ENCODE results near the gene PSMB5.

The PSMB5 gene

GRCh38 chr14:23062002-23062401 is 27.3 kb upstream of the PSMB5 start:
- DNase-seq, result peak; percentile 95
- in situ Hi-C loops (cut with HindIII; ENCODE audit: low pct_ligation_motif_present, low pct_unique_long_range_greater_than_20kb, low sequenced_read_pairs), result no loop called here

GRCh38 chr14:23060536-23061260 is 26.0 kb upstream of the PSMB5 start:
- in situ Hi-C loops (cut with HindIII; ENCODE audit: low pct_ligation_motif_present, low pct_unique_long_range_greater_than_20kb, low sequenced_read_pairs), result no loop called here

GRCh38 chr14:23058654-23059504 is 24.2 kb upstream of the PSMB5 start:
- in situ Hi-C loops (cut with HindIII; ENCODE audit: low pct_ligation_motif_present, low pct_unique_long_range_greater_than_20kb, low sequenced_read_pairs), result no loop called here
- no peak for DNase-seq

More at GRCh38 chr14:23060536-23061260, 26.0 kb upstream of the PSMB5 start:
- no peak for DNase-seq

GRCh38 chr14:23057757-23058653 is 23.3 kb upstream of the PSMB5 start:
- DNase-seq, result peak; percentile 83
- in situ Hi-C loops (cut with HindIII; ENCODE audit: low pct_ligation_motif_present, low pct_unique_long_range_greater_than_20kb, low sequenced_read_pairs), result no loop called here

- DNase-seq, result peak; percentile 77
- in situ Hi-C loops (cut with HindIII; ENCODE audit: low pct_ligation_motif_present, low pct_unique_long_range_greater_than_20kb, low sequenced_read_pairs), result no loop called here
Observed at GRCh38 chr14:23056956-23057756, 22.5 kb upstream of the PSMB5 start, which contains the start of gene CDH24. TSS of gene CDH24 (minus strand) at chr14:23057520. CDS start at chr14:23055733, 1,787 bp downstream.

GRCh38 chr14:23056145-23056955 is 21.6 kb upstream of the PSMB5 start:
- in situ Hi-C loops (cut with HindIII; ENCODE audit: low pct_ligation_motif_present, low pct_unique_long_range_greater_than_20kb, low sequenced_read_pairs), result no loop called here
- DNase-seq, result peak; percentile 70

- in situ Hi-C loops (cut with HindIII; ENCODE audit: low pct_ligation_motif_present, low pct_unique_long_range_greater_than_20kb, low sequenced_read_pairs), result no loop called here
Observed at GRCh38 chr14:23055621-23056144, 21.0 kb upstream of the PSMB5 start.

GRCh38 chr14:23055147-23055550 is 20.4 kb upstream of the PSMB5 start:
- no peak for DNase-seq
- in situ Hi-C loops (cut with HindIII; ENCODE audit: low pct_ligation_motif_present, low pct_unique_long_range_greater_than_20kb, low sequenced_read_pairs), result no loop called here

More at GRCh38 chr14:23055621-23056144, 21.0 kb upstream of the PSMB5 start:
- no peak for DNase-seq

GRCh38 chr14:23054000-23054811 is 19.5 kb upstream of the PSMB5 start:
- no peak for DNase-seq
- in situ Hi-C loops (cut with HindIII; ENCODE audit: low pct_ligation_motif_present, low pct_unique_long_range_greater_than_20kb, low sequenced_read_pairs), result no loop called here

- in situ Hi-C loops (cut with HindIII; ENCODE audit: low pct_ligation_motif_present, low pct_unique_long_range_greater_than_20kb, low sequenced_read_pairs), result no loop called here
- DNase-seq, result no peak
Observed at GRCh38 chr14:23053426-23053825, 18.7 kb upstream of the PSMB5 start.

GRCh38 chr14:23052671-23053070 is 18.0 kb upstream of the PSMB5 start:
- in situ Hi-C loops (cut with HindIII; ENCODE audit: low pct_ligation_motif_present, low pct_unique_long_range_greater_than_20kb, low sequenced_read_pairs), result no loop called here
- no peak for DNase-seq

- in situ Hi-C loops (cut with HindIII; ENCODE audit: low pct_ligation_motif_present, low pct_unique_long_range_greater_than_20kb, low sequenced_read_pairs), result no loop called here
- DNase-seq, result no peak
Observed at GRCh38 chr14:23052182-23052623, 17.5 kb upstream of the PSMB5 start.

- in situ Hi-C loops (cut with HindIII; ENCODE audit: low pct_ligation_motif_present, low pct_unique_long_range_greater_than_20kb, low sequenced_read_pairs), result no loop called here
- no peak for DNase-seq
Observed at GRCh38 chr14:23051141-23052057, 16.7 kb upstream of the PSMB5 start.

GRCh38 chr14:23049011-23049410 is 14.3 kb upstream of the PSMB5 start:
- no peak for DNase-seq
- in situ Hi-C loops (cut with HindIII; ENCODE audit: low pct_ligation_motif_present, low pct_unique_long_range_greater_than_20kb, low sequenced_read_pairs), result no loop called here

Measured in ACHN (cell line).